H1 (cell line): ENCODE results near the gene PLAC9. TPM values are rescaled to one million over a fixed set of nuclear protein-coding genes. Genes with fewer than 3 reads are reported as not detected.

Experiments
- CTCF ChIA-PET: fragments of 300-600 bp; sonication (Branson Sonifier 250); formaldehyde crosslinking; loops from one replicate; lab custom pipeline; 2021; ENCODE audit not compliant: partially characterized antibody; lab: Charles Lee
- POLR2A ChIA-PET: fragments of 300-600 bp; sonication (Branson Sonifier 250); formaldehyde crosslinking; loops from one replicate; lab custom pipeline; 2021; ENCODE audit warnings: inconsistent platforms; ENCODE audit not compliant: partially characterized antibody; lab: Charles Lee
- DNase-seq, 2 experiments: peaks; one replicate each; pipeline versions ENCODE4 v3.0.0 to v3.0.0-alpha.2; 2010 to 2022; ENCODE audit warnings: low spot score in 2 of 2, low read depth in 1 of 2, mixed read lengths in 1 of 2
- FAIRE-seq: peaks from 2 replicates; lab custom pipeline; 2011; peaks lifted over from hg19 to GRCh38; lab: Jason Lieb, UNC
- H2AFZ ChIP-seq: 2 replicates; pipeline ENCODE4 v1.8.1; 2012; ENCODE audit warnings: low read length, inconsistent platforms
- H2AK5ac ChIP-seq: 2 replicates; pipeline ENCODE4 v1.6.1; 2013; ENCODE audit warnings: low read depth, low read length
- H2BK120ac ChIP-seq: replicated peaks from 2 replicates; pipeline ENCODE3; 2013; ENCODE audit warnings: low read depth, low read length, inconsistent platforms
- H2BK12ac ChIP-seq: 2 replicates; pipeline ENCODE4 v1.6.1; 2013; ENCODE audit warnings: low read depth, low read length
- H2BK15ac ChIP-seq: 2 replicates; pipeline ENCODE4 v1.6.1; 2013; ENCODE audit warnings: low read length
- H2BK20ac ChIP-seq: 2 replicates; pipeline ENCODE4 v1.6.1; 2013; ENCODE audit warnings: low read length
- H2BK5ac ChIP-seq: 2 replicates; pipeline ENCODE4 v1.6.1; 2013; ENCODE audit warnings: low read depth, low read length
- H3K14ac ChIP-seq: 2 replicates; pipeline ENCODE4 v1.6.1; 2013; ENCODE audit warnings: inconsistent platforms; ENCODE audit not compliant: insufficient read length
- H3K18ac ChIP-seq: 2 replicates; pipeline ENCODE4 v1.6.1; 2013; ENCODE audit warnings: low read length; ENCODE audit errors: extremely low read depth
- H3K23ac ChIP-seq: 2 replicates; pipeline ENCODE4 v1.6.1; 2013; ENCODE audit warnings: inconsistent platforms; ENCODE audit not compliant: insufficient read length
- H3K23me2 ChIP-seq: 2 replicates; pipeline ENCODE4 v1.6.1; 2013; ENCODE audit warnings: low read depth, low read length
- H3K27ac ChIP-seq: 2 replicates; pipeline ENCODE4 v1.6.1; 2011; ENCODE audit warnings: low read depth, low read length, inconsistent platforms
- H3K27me3 ChIP-seq, 4 experiments: replicated peaks in 1 of 4; 1 replicate in 1 of 4; 2 replicates in 3 of 4; pipeline versions ENCODE4 v1.6.1 to v1.8.1; 2011 to 2013; ENCODE audit warnings: low read length in 3 of 4, mild to moderate bottlenecking in 3 of 4, inconsistent platforms in 2 of 4, mixed read lengths in 2 of 4, moderate library complexity in 1 of 4; ENCODE audit not compliant: control insufficient read depth in 3 of 4, insufficient read depth in 3 of 4; ENCODE audit errors: extremely low read depth in 1 of 4
- H3K36me3 ChIP-seq, 4 experiments: 2 replicates each; pipeline versions ENCODE4 v1.6.1 to v1.8.1; 2011 to 2013; ENCODE audit warnings: mild to moderate bottlenecking in 4 of 4, low read length in 3 of 4, moderate library complexity in 2 of 4, control low read depth in 1 of 4, inconsistent platforms in 1 of 4; ENCODE audit not compliant: insufficient read depth in 4 of 4, control insufficient read depth in 2 of 4
- H3K4ac ChIP-seq: replicated peaks from 2 replicates; pipeline ENCODE3; 2013; ENCODE audit warnings: low read length, low read depth, mixed read lengths, inconsistent platforms; ENCODE audit not compliant: insufficient read length
- H3K4me1 ChIP-seq, 4 experiments: replicated peaks in 1 of 4; 1 replicate in 1 of 4; 2 replicates in 3 of 4; pipeline versions ENCODE4 v1.6.1 to v1.8.1; 2011 to 2013; ENCODE audit warnings: low read length in 3 of 4, inconsistent platforms in 2 of 4, mixed read lengths in 1 of 4; ENCODE audit not compliant: insufficient read depth in 4 of 4, control insufficient read depth in 3 of 4
- H3K4me2 ChIP-seq, 2 experiments: 2 replicates each; pipeline versions ENCODE4 v1.6.1 to v1.8.1; 2011 to 2013; ENCODE audit warnings: low read depth in 2 of 2, low read length in 2 of 2, control low read depth in 1 of 2, inconsistent platforms in 1 of 2, mild to moderate bottlenecking in 1 of 2; ENCODE audit not compliant: insufficient read depth in 1 of 2
- H3K4me3 ChIP-seq, 4 experiments: fragments of 200-600, 300-600 bp in 1 of 4; sonication (generic), shearing (Covaris generic), sonication (Bioruptor Twin) in 1 of 4; 2 replicates each; pipeline versions ENCODE4 v1.5.1 to v1.8.1; 2011 to 2016; ENCODE audit warnings: low read length in 4 of 4, low read depth in 3 of 4, control low read depth in 2 of 4, inconsistent platforms in 2 of 4, mild to moderate bottlenecking in 2 of 4, mixed read lengths in 1 of 4, moderate library complexity in 1 of 4; ENCODE audit not compliant: insufficient read depth in 2 of 4; ENCODE audit errors: extremely low read depth in 1 of 4
- H3K56ac ChIP-seq: replicated peaks from 2 replicates; pipeline ENCODE3; 2013; ENCODE audit warnings: low read depth, mild to moderate bottlenecking, mixed read lengths, low read length, inconsistent platforms; ENCODE audit not compliant: insufficient read length
- H3K79me1 ChIP-seq: 2 replicates; pipeline ENCODE4 v1.6.1; 2013; ENCODE audit warnings: low read depth, low read length, control low read depth
- H3K79me2 ChIP-seq, 2 experiments: 2 replicates each; pipeline versions ENCODE4 v1.6.1 to v1.8.1; 2012 to 2013; ENCODE audit warnings: low read length in 2 of 2, mild to moderate bottlenecking in 2 of 2, inconsistent platforms in 1 of 2; ENCODE audit not compliant: insufficient read depth in 2 of 2, control insufficient read depth in 1 of 2
- H3K9ac ChIP-seq, 4 experiments: replicated peaks in 1 of 4; 1 replicate in 1 of 4; 2 replicates in 3 of 4; pipeline versions ENCODE4 v1.6.1 to v1.8.1; 2011 to 2013; ENCODE audit warnings: low read depth in 3 of 4, low read length in 3 of 4, control low read depth in 2 of 4, mild to moderate bottlenecking in 2 of 4, moderate library complexity in 2 of 4, inconsistent platforms in 1 of 4; ENCODE audit errors: extremely low read depth in 1 of 4
- H3K9me3 ChIP-seq, 2 experiments: 2 replicates each; pipeline versions ENCODE4 v1.6.1 to v1.8.1; 2012 to 2013; ENCODE audit warnings: mild to moderate bottlenecking in 2 of 2, moderate library complexity in 2 of 2, control low read depth in 1 of 2, inconsistent platforms in 1 of 2, low read depth in 1 of 2, low read length in 1 of 2, mixed read lengths in 1 of 2; ENCODE audit not compliant: insufficient read depth in 2 of 2
- H4K20me1 ChIP-seq, 2 experiments: replicated peaks in 1 of 2; 2 replicates each; pipeline versions ENCODE3 to v1.8.1; 2011 to 2013; ENCODE audit warnings: inconsistent platforms in 2 of 2, low read length in 2 of 2, mild to moderate bottlenecking in 1 of 2; ENCODE audit not compliant: insufficient read depth in 2 of 2, control insufficient read depth in 1 of 2
- H4K5ac ChIP-seq: 2 replicates; pipeline ENCODE4 v1.6.1; 2013; ENCODE audit warnings: low read length, low read depth, mixed read lengths, inconsistent platforms; ENCODE audit not compliant: insufficient read length
- H4K8ac ChIP-seq: 2 replicates; pipeline ENCODE4 v1.8.0; 2013; ENCODE audit warnings: mild to moderate bottlenecking, moderate library complexity, low read length, inconsistent platforms; ENCODE audit not compliant: insufficient read depth; ENCODE audit errors: extremely low read depth
- H4K91ac ChIP-seq: replicated peaks from 2 replicates; pipeline ENCODE3; 2013; ENCODE audit warnings: low read length, mixed read lengths, inconsistent platforms; ENCODE audit not compliant: insufficient read length
- CBX5 ChIP-seq: fragments of 300-800, 300-1000 bp; sonication (generic); IDR thresholded peaks from 2 replicates; pipeline ENCODE4 v1.7.1; 2016; ENCODE audit warnings: antibody characterized with exemption, low read length, low read depth
- CHD2 ChIP-seq: IDR thresholded peaks from 2 replicates; pipeline ENCODE4 v1.6.1; 2012; ENCODE audit warnings: low read length, improper control_type of control experiment
- CTCF ChIP-seq, 3 experiments: IDR thresholded peaks; 1 replicate in 2 of 3; 2 replicates in 1 of 3; pipeline versions ENCODE4 v1.5.1 to v1.6.1; 2011; ENCODE audit warnings: low read length in 3 of 3, mild to moderate bottlenecking in 3 of 3, inconsistent platforms in 2 of 3, low read depth in 1 of 3, moderate library complexity in 1 of 3; ENCODE audit not compliant: insufficient read depth in 1 of 3; ENCODE audit errors: control extremely low read depth in 1 of 3
- GABPA ChIP-seq: IDR thresholded peaks from 2 replicates; pipeline ENCODE4 v1.6.1; 2011; ENCODE audit warnings: mild to moderate bottlenecking, low read length, moderate library complexity, borderline replicate concordance; ENCODE audit not compliant: insufficient read depth
- NANOG ChIP-seq: IDR thresholded peaks from 2 replicates; pipeline ENCODE4 v1.6.1; 2011; ENCODE audit warnings: low read length, low read depth, mild to moderate bottlenecking, inconsistent platforms; ENCODE audit not compliant: insufficient read depth, poor library complexity, severe bottlenecking
- POLR2AphosphoS5 ChIP-seq: IDR thresholded peaks from 2 replicates; pipeline ENCODE4 v1.6.1; 2011; ENCODE audit warnings: low read depth, low read length
- RBBP5 ChIP-seq: IDR thresholded peaks from 2 replicates; pipeline ENCODE4 v1.7.1; 2012; ENCODE audit warnings: low read depth, mild to moderate bottlenecking, inconsistent platforms, low read length, moderate library complexity, borderline replicate concordance
- SIRT6 ChIP-seq: IDR thresholded peaks from one replicate; pipeline ENCODE4 v1.7.1; 2012; ENCODE audit warnings: low read length, inconsistent platforms
- SP1 ChIP-seq: IDR thresholded peaks from 2 replicates; pipeline ENCODE4 v1.6.1; 2011; ENCODE audit warnings: low read depth, low read length
- TBP ChIP-seq: IDR thresholded peaks from 2 replicates; pipeline ENCODE4 v1.6.1; 2011; ENCODE audit warnings: low read depth, low read length, improper control_type of control experiment
- TEAD4 ChIP-seq: IDR thresholded peaks from 2 replicates; pipeline ENCODE4 v1.6.1; 2012; ENCODE audit warnings: low read depth, low read length, inconsistent platforms, mixed read lengths
- WGBS, 2 experiments: shearing (Covaris generic) in 1 of 2; methylation state at CpG; one replicate each; pipeline versions ENCODE4 v1.1.6 to v1.1.7; 2013 to 2015; ENCODE audit warnings: low lambda C conversion rate in 2 of 2, mixed read lengths in 2 of 2, inconsistent platforms in 1 of 2, low coverage in 1 of 2, missing lambda C conversion rate in 1 of 2; ENCODE audit not compliant: insufficient replicate concordance in 2 of 2, insufficient coverage in 1 of 2, insufficient read length in 1 of 2; ENCODE audit errors: extremely low coverage in 1 of 2, missing lambda C conversion rate in 1 of 2; 5-methylcytosine and 5-hydroxymethylcytosine counted together
- polyA plus RNA-seq, 7 experiments: library from polyadenylated mRNA; depleted of rRNA in 3 of 7; stranded (reverse) in 5 of 7; unstranded in 2 of 7; fragments of >200 nt in 5 of 7; fragments of 200-250 nt in 2 of 7; gene quantifications; 1 replicate in 5 of 7; 2 replicates in 1 of 7; 4 replicates in 1 of 7; pipeline versions ENCODE4 v1.2.1 to v1.2.3, GENCODE V29; 2011 to 2013; ENCODE audit warnings: missing spikeins in 2 of 7, mixed read lengths in 2 of 7
- total RNA-seq: library from RNA; stranded (reverse); fragmentation: NEBNext Ultra II Directional; extraction: Animal tissue kit (Norgen Biotek cat#: 25700); gene quantifications from 2 replicates; pipeline ENCODE4 v1.2.1, GENCODE V29; 2021

Gene PLAC9
- total and polyA plus RNA-seq, 2 of the 8 experiments (the other 6 are each of a cell fraction or from before 2014, with no cell fraction given), result 8.4 to 16.7 TPM

GRCh38 chr10:80139265-80139664, 6.7 kb downstream of the PLAC9 start:
- 91% methylated on average over 2 of the region's 2 CpGs; no CpG with 5 or more reads in 1 of the 2 experiments for WGBS, 2 experiments
- Histone ChIP-seq H3K27me3 (no peaks in the 10 kb centered on the region), H3K36me3 (no peaks in the 10 kb centered on the region), H3K23ac (no peak overlapping the region), H2BK5ac (no peak overlapping the region), H4K20me1 (no peaks in the 10 kb centered on the region), H3K4me2 (no peak overlapping the region), H3K4ac (no peak overlapping the region), H3K79me1 (no peaks in the 10 kb centered on the region), H2AFZ (no peak overlapping the region), H3K9ac (no peak overlapping the region), H3K27ac (no peak overlapping the region), H4K91ac (no peak overlapping the region), H3K4me3 (no peak overlapping the region), H3K56ac (no peak overlapping the region), H2BK12ac (no peak overlapping the region), H3K4me1 (peaks cover 0 to 5% (median 3%) of the 10 kb centered on the region in 4 experiments; a peak in 3 of 7 replicates), H2BK15ac (no peak overlapping the region), H2BK120ac (no peak overlapping the region), H3K14ac (no peak overlapping the region), H3K79me2 (no peaks in the 10 kb centered on the region), H2AK5ac (no peak overlapping the region), H3K23me2 (no peaks in the 10 kb centered on the region), H3K18ac (no peak overlapping the region), H3K9me3 (no peaks in the 10 kb centered on the region), H4K8ac (no peak overlapping the region), H4K5ac (no peak overlapping the region), H2BK20ac (no peak overlapping the region)
- ChIA-PET CTCF (interaction anchor here (0.7 to 1.4 kb wide), 4 partner anchors 9 to 83 kb away, joined by 3 to 4 read pairs (median 3); no protein-coding TSS in a partner anchor), POLR2A (no interaction called here)
- DNase-seq (no peak), FAIRE-seq (no peak)
- no peak for TF ChIP-seq SP1
- no peak for TF ChIP-seq TBP
- no peak for TF ChIP-seq SIRT6
- no peak for TF ChIP-seq POLR2AphosphoS5
- TF ChIP-seq CBX5, result no peak
- TF ChIP-seq CTCF (IDR thresholded peaks at IDR 0.05; ENCODE audit: control extremely low read depth in 1 of 3, insufficient read depth in 1 of 3, low read depth in 1 of 3, low read length in 3 of 3), result no peak
- no peak for TF ChIP-seq CHD2
- TF ChIP-seq RBBP5, result no peak
- no peak for TF ChIP-seq NANOG
- no peak for TF ChIP-seq TEAD4
- TF ChIP-seq GABPA, result no peak
